Suprapubic skin (tissue), 4 donors: ENCODE data around the gene JMY.

Source experiments
- EP300 ChIP-seq: sonication (generic); formaldehyde crosslinking; IDR thresholded peaks from one replicate; pipeline ENCODE4 v1.6.1; 2017; ENCODE audit warnings: antibody characterized with exemption
- POLR2AphosphoS5 ChIP-seq, 3 donors: sonication (generic); formaldehyde crosslinking; IDR thresholded peaks; one replicate each; pipeline ENCODE4 v1.6.1; 2017; ENCODE audit warnings: antibody characterized with exemption in 3 of 3
- TF ChIP-seq, protein P1 (sequence below), 2 donors: fragments of 200-600 bp in 1 of 2; fragments of 450-650 bp in 1 of 2; sonication (generic) in 1 of 2; IDR thresholded peaks; one replicate each; pipeline ENCODE4 v1.5.1; 2016 to 2019; ENCODE audit warnings: antibody characterized with exemption in 2 of 2, mild to moderate bottlenecking in 1 of 2, moderate library complexity in 1 of 2

DNA sequence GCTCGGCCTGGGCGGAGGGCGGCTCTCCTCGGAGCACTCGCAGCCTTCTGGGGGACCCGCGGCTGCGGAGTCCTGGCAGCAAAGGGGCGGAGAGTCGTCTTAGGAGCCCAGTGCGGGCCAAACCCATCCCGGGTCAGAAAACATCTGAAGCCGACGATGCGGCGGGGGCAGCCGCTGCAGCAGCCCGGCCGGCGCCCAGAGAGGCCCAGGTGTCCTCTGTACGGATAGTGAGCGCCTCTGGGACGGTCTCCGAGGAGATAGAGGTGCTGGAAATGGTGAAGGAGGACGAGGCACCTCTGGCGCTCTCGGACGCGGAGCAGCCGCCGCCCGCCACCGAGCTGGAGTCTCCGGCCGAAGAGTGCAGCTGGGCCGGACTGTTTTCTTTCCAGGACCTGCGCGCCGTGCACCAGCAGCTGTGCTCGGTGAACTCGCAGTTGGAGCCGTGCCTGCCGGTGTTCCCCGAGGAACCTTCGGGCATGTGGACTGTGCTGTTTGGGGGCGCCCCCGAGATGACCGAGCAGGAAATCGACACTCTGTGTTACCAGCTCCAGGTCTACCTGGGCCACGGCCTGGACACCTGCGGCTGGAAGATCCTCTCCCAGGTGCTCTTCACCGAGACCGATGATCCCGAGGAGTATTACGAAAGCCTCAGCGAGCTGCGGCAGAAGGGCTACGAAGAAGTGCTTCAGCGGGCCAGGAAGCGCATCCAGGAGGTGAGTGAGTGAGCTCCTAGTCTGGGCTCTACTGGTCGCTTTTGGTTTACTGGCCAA, 1.2 kb downstream of the JMY start:
- TF ChIP-seq, protein P1, sequence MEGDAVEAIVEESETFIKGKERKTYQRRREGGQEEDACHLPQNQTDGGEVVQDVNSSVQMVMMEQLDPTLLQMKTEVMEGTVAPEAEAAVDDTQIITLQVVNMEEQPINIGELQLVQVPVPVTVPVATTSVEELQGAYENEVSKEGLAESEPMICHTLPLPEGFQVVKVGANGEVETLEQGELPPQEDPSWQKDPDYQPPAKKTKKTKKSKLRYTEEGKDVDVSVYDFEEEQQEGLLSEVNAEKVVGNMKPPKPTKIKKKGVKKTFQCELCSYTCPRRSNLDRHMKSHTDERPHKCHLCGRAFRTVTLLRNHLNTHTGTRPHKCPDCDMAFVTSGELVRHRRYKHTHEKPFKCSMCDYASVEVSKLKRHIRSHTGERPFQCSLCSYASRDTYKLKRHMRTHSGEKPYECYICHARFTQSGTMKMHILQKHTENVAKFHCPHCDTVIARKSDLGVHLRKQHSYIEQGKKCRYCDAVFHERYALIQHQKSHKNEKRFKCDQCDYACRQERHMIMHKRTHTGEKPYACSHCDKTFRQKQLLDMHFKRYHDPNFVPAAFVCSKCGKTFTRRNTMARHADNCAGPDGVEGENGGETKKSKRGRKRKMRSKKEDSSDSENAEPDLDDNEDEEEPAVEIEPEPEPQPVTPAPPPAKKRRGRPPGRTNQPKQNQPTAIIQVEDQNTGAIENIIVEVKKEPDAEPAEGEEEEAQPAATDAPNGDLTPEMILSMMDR (IDR thresholded peaks at IDR 0.05): no peak
- TF ChIP-seq POLR2AphosphoS5 (IDR thresholded peaks at IDR 0.05) (no peak), EP300 (no peak)
